WI38 (cell line): ENCODE results near the gene PDIA6.
"Not testable (repeated sequence)": the region's sequence is repeated elsewhere in the genome, so short reads cannot be mapped to it uniquely, and the experiment has no call there.

ENCODE experiments used
- H3K4me3 ChIP-seq: 2 replicates; pipeline ENCODE4 v1.5.1; 2011; ENCODE audit warnings: low read depth, mild to moderate bottlenecking, control low read depth, low read length
- TF ChIP-seq, protein P1 (sequence below): IDR thresholded peaks from 2 replicates; pipeline ENCODE4 v1.5.1; 2012; ENCODE audit warnings: low read depth, mild to moderate bottlenecking, control low read depth, low read length

PDIA6 gene

DNA sequence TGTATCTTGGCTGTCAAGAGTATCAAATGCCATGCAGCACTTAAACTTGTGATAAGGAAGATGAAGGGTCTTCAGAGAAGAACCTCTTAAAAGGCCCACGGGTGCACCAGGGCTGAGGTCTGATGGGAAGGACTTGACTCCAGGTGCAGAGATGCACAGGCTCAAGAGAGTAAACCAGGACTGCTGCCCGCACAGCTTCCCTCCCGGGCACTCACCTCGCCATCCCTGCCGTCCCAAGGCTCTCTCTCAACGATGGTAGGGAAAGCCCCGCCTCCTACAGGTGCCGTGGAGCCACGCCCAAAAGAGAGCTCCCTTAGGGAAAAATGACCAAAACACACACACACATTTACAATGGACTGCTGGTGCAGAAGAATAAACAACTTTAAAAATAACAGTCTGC is 27.9 kb downstream of the PDIA6 start:
- TF ChIP-seq, protein P1, sequence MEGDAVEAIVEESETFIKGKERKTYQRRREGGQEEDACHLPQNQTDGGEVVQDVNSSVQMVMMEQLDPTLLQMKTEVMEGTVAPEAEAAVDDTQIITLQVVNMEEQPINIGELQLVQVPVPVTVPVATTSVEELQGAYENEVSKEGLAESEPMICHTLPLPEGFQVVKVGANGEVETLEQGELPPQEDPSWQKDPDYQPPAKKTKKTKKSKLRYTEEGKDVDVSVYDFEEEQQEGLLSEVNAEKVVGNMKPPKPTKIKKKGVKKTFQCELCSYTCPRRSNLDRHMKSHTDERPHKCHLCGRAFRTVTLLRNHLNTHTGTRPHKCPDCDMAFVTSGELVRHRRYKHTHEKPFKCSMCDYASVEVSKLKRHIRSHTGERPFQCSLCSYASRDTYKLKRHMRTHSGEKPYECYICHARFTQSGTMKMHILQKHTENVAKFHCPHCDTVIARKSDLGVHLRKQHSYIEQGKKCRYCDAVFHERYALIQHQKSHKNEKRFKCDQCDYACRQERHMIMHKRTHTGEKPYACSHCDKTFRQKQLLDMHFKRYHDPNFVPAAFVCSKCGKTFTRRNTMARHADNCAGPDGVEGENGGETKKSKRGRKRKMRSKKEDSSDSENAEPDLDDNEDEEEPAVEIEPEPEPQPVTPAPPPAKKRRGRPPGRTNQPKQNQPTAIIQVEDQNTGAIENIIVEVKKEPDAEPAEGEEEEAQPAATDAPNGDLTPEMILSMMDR = no peak
- H3K4me3 ChIP-seq = no peak overlapping the region

DNA sequence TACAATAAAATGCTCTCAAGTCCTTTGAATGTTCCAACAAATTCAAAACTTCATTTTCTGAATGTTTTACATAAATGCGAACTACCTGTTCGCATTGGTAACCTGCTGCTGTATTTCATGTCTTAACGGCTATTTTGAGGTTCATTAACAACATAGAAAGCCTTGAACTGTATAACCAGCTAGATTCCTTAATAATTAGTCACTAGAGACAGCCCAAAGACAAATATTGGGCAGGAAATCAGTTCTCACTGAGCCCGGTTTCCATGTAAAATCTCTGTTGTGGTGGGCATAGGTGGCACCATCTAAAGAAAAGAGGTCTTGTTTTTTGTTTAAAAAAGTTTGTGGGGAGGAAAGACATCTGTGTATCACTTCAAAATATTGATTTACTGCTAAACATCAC is 29.2 kb downstream of the PDIA6 start:
- TF ChIP-seq, protein P1 = no peak
- no peak overlapping the region for H3K4me3 ChIP-seq

DNA sequence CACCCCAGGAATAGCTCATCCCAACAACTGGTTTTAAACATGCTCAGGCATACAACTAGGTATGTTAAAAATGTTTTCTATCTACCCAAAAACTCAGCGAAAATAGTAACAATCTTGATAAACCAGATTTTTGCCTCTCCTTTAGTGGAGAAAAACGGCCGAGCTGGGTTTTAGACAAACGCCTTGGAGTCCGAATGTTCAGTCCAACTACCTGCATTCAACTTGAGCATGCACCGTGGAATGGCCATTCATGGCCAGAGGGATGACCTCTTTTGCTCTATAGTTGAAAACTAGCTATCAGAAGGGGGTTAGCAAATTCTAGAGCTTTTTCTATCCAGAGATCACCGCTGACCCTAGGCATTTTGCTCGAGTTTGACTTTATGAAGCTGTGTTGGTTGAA is 30.8 kb downstream of the PDIA6 start:
- TF ChIP-seq, protein P1 = no peak
- no peak overlapping the region for H3K4me3 ChIP-seq

DNA sequence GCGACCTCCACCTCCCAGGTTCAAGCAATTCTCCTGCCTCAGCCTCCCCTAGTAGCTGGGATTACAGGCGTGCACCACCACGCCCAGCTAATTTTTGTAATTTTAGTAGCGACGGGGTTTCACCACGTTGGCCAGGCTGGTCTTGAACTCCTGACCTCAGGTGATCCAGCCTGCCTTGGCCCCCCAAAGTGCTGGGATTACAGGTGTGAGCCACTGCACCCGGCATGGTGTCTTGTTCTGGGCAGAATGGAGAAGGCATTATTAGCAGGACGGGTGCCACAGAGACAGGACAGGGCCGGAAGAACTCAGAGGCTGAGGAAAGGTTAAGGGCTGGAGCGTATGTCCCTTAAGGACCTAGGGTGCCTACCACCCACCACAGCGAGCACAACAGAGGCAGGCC is 31.8 kb downstream of the PDIA6 start:
- not testable (repeated sequence) for H3K4me3 ChIP-seq

DNA sequence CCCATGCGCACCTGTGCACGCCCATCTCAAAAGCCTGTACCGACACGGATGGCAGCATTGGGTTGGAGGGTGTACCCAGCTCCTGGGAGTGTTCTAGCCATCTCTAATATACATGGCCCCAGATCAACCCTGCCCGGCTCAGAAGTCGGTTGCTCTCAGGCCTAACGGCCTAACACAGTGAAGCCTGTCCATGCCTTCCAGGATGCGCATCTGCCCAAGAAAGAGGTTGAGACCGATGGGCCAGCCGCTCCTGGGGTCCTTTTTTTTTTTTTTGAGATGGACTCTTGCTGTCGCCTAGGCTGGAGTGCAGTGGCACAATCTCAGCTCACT is 32.1 kb downstream of the PDIA6 start:
- no peak overlapping the region for H3K4me3 ChIP-seq
- TF ChIP-seq, protein P1 = no peak

DNA sequence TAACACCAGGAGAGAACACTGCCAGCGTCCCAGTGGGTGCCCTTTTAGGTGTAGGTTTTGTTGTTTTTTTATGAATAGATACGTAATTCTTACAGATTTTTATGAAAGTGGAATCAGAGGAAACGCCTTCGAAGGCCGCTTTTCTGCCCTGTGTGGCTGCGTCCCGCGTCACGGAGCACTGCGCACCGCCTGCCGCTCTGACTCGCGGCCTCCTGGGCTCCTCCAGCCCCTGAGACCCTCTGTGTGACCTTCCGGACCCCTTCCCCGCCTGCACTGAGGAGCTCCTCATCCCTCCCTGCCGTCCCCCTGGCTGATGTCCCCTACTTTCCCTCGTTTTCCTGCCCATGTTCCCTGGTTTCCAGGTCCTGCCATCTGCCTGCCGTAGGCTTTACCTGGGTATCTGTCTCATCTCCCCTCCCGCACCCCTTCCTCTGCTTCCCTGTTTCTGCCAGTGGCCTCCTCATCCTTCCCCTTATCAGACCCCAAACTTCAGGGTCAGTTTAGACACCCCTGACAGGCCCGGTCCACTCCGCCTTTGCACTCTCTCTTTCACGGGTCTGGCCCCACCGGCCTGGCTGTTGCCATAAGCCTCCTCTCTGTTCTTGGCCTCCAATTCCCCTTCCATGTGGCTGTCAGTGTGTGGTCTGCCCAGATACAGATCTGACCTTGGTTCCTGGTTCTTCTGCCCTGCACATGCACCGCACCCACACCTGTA is 32.7 kb downstream of the PDIA6 start:
- no peak overlapping the region for H3K4me3 ChIP-seq
- TF ChIP-seq, protein P1 = no peak

DNA sequence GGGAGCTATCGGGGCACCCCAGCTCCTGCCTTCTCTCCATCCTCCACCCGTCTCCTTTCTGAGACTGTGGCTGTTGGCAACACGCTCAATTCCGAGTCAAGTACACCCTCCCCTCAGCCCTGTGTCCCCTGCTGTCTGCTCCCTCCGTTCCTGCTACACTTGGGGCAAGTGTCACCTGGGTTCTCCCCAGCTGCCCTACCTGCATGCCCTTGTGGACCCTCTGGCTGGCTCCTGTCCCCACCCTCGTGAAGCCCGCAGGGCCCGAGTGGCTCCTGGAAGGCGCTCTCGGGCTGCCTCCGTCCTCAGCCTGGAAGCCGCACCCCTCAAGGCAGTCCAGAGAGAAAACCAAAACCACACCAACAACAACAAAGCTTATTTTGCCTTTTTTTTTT is 33.9 kb downstream of the PDIA6 start:
- TF ChIP-seq, protein P1 = no peak
- no peak overlapping the region for H3K4me3 ChIP-seq

DNA sequence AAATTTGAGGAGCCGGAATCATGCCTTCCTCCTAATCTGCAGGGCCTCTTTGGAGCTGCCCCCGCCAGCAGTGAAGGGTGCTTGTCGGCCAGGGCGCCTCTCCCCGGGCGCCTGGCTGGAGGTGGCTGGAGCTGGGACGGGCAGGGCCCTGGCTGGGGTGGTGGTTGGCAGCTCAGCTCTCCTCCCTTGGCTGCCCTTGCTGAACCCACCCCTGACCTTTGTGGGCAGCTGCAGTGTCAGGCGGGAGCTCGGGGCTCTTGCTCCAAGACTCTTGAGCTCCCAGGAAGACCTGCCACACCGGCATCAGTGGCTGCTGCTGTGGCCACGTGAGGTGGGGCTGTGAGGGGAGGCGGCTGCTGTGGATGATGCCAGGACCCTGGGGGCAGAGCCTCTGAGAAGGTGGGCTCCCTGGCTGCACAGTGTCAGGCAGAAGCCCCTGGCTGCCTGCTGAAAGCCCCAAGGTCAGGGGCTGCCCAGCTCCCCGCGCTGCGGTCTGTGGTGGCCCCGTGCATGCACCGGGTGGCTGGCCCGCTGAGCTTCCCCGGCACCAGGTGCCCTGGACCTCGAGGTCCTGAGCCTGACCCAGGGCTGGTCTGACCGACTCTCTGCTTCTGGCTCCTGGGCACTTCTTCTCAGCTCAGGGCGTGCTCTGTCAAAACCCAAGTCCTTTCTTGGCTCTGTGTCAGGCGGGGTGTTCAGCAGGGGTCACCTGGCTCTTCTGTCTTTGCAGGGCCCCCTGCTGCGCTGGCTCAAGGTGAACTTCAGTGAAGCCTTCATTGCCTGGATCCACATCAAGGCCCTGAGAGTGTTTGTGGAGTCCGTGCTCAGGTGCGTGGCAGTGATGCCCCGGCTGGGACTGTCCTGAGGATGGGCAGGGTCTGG is 34.5 kb downstream of the PDIA6 start:
- TF ChIP-seq, protein P1 = no peak
- H3K4me3 ChIP-seq = no peak overlapping the region
